Hematopoietic multipotent progenitor cell treated with erythropoietin and hydrocortisone succinate and interleukin-3 and kit ligand, for 6 days (in vitro differentiated cells): ENCODE data around the gene MROH2B.

Experiments used
- DNase-seq: peaks from one replicate; pipeline ENCODE4 v3.0.0-alpha.2; 2015

MROH2B gene

DNA sequence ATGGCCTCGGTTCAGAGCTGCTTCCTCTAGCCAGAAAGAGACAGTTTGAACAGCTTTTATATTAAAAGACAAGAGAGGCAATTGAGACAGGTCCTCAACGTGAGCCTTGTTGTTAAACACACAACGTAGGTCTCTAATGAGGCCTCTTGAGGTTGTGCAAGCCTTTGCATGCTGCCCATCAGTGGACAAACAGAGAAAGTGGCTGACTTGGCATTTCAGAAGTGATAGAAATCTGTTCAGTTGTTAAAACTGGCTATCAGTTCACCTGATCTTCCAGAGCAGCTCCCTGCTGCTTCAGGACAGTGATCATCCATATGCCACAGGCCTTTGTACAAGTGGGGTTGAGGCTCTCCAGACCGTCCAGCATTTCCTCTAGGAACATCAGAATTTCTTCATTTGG, 58.8 kb downstream of the MROH2B start:
- DNase-seq = no peak

DNA sequence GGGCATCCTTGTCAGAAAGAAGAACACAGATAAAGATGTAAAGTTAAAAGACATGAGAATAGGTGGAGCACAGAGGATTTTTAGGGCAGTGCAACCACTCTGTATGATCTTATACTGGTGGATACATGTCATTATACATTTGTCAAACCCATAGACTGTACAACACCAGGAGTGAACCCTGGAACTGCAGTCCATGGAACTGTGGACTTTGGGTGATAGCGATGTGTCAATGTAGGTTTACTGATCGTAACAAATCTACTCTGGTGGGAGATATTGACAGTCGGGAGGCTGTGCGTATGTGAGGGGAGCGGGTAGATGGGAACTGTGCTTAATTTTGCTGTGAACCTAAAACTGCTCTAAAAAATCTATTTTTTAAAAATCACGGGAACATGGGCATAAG, 60.6 kb downstream of the MROH2B start:
- DNase-seq = no peak

DNA sequence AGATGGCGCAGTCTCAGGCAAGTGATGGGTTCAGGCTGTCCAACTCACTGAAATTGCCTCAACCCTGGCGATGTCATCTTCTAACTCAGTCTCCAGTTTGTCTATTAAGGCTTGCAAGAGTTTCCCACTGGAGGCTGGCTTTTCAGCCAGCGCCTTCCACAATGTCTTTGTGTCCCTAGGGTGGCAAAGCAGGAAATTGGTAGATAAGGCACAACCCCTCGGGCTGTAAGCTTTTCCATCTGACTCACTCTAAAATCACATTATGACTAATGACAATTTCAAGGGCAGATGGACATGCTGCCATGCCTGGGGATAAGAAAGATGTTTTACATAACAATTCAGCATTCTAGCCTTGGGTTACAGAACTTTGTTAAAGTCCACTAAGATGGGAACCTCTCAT, 61.9 kb downstream of the MROH2B start:
- no peak for DNase-seq

DNA sequence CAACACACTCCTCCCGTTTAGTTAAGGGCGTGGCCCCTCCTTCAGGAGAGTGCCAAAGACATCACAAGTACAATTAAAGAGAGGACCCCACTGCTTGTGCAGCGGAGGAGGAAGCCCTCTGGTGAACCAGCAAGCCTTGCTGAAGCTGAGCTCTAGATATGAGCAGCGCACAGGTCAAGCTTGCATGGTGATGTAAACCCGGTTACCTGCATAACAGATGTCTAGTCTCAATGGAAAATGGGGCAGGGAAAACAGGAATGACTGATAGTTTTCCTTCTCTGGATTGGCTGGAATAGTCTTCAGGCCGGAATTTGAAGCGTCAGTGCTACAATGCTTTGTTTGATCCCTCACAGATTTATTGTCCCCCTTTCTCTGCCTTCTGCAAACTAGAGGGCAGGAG, 66.2 kb downstream of the MROH2B start:
- no peak for DNase-seq

DNA sequence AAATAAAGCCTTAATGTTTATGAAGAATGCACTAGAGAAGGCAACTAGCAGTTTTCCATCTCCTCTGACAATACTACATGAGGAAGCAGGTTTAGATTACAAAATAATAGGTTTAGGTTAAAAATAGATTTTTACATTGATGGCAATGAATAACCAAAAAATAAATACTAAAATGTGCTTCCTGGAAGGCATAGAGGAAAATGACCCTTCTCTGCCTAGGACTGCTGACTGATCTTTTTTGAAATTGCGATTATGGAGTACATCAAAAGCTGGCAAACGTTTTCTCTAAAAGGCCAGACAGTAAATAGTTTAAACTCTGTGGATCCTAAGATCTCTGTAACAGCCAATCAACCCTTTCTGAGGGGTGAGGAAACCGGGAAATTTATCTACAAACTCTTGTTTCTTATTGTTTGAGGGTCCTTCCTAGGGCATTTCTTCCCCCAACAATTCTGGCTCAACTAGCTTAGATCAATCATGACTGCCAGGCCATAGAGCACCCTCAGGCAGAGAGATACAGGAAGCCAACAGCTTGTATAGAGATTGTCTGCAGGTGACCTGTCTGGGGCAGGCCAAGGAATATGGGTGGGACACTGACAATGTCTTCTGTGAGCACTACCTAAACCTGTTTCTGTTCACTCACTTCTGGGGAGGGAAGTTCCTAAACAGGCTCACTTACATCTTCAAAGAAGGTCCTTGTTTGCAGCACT, 67.3 kb downstream of the MROH2B start:
- DNase-seq = no peak

DNA sequence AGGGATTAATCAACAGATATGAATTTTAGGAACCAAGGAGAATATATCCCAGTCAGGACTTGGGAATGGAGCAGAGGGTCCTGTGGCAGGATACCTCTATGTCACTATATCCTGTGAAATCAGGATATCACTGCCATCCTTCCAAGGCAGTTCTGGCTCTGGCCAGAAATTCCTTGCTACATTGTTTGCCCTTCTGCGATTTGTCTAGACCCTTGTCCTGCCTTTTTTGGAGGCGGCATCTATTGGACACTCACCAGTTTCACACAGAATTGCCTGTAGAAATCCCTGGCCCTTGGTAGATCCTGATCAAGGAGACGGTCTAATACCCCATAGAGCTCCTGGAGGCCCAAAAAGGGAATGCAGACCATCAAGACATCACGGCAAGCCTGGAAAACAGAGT, 71.2 kb downstream of the MROH2B start:
- no peak for DNase-seq

DNA sequence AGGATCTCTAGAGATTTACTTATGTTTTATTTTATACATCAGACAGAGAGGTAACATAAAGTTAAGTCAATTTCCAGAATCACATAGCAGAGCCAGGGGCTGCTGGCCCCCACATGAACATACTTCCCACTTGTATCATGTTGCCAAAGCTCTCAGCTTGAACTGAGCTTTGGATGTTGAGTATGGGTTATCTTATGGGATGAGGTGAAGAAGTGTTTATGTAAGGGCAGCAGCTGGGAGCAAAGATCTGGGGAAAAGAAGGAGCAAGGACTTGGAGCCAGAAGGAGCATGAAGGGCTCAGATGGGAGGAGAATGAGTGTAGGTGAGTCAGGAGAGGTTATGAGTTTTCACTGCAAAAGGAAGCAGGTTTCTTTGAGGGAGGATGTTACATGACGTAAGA, 72.0 kb downstream of the MROH2B start:
- DNase-seq = no peak

DNA sequence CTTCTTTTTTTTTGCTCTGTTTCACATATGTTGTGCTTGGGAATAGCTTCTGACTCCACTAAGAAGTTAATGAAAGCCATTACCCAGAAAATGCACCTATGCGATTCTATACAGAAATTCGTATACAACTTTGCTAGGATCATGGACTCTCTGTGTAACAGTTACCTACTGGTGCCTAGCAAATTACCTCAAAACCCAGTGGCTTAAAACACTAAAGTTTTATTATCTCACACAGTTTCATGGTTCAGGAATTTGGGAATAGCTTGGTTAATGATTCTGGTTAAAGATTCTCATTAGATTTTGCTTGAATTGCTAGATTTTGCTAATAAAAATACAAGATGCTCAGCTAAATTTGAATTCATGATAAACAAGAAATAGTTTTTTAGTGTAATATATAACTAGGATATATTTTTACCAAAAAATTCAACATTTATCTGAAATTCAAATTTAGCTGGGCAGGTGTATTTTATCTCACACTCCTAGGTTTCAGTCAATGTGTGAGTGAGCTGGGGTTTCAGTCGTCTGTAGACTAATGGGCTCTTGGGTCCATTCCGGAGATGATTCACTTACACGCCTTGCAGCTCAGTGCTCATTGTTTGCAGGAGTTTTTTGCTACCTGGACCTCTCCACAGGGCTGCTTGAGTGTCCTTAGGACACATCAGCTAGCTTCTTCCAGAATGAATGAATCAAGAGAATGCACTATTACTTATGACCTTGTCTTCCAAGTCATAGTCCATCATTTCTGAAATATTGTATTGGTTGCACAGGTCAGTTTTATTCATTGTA, 75.1 kb downstream of the MROH2B start:
- DNase-seq = no peak

DNA sequence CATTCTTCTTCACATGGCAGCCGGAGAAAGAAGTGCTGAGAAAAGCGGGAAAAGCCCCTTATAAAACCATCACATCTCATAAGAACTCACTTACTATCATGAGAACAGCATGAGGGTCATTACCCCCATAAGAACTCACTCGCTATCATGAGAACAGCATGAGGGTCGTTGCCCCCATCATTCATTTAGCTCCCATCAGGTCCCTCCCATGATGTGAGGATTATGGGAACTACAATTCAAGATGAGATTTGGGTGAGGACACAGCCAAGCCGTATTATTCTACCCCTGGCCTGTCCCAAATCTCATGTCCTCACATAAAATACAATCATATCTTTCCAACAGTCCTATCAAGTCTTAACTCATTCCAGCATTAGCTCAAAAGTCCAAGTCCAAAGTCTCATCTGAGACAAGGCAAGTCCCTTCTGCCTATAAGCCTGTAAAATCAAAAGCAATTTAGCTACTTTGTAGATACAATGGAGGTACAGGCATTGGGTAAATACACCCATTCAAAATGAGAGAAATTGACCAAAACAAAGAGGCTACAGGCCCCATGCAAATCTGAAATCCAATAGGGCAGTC, 79.1 kb downstream of the MROH2B start:
- no peak for DNase-seq

DNA sequence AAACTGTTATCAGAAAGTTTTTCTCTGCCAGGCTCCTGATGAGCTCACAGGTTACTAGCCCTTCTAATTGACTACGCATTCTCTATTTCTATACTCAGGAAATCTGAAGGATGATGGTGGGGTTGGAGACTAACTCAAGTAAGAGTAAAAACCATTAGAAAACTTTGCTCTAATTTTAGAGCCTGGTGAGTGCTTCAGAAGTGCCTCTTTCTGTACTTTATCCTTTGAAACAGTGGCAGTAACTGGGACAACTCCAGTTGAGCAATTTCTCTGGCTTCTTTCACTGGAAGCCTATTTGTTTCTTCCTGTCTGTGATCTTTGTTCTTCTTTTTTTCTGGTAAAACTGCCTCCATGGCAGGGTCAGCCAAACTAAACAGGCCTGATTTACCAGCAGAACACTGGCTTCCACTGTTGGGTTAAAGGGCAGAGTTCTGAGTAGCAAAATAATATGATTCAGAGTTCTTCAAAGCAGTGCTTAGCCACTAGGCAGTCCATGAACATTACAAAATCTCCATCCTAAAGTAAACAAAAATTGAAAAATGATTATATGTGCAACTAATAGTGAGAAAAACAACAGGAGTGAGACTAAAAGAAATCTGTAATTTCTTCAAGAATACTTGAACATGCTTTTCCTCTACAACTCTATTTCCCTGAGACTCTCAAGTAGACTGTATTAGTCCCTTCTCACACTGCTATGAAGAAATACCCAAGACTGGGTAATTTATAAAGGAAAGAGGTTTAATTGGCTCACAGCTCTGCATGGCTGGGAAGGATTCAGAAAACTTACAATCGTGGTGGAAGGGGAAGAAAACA, 79.8 kb downstream of the MROH2B start:
- no peak for DNase-seq

DNA sequence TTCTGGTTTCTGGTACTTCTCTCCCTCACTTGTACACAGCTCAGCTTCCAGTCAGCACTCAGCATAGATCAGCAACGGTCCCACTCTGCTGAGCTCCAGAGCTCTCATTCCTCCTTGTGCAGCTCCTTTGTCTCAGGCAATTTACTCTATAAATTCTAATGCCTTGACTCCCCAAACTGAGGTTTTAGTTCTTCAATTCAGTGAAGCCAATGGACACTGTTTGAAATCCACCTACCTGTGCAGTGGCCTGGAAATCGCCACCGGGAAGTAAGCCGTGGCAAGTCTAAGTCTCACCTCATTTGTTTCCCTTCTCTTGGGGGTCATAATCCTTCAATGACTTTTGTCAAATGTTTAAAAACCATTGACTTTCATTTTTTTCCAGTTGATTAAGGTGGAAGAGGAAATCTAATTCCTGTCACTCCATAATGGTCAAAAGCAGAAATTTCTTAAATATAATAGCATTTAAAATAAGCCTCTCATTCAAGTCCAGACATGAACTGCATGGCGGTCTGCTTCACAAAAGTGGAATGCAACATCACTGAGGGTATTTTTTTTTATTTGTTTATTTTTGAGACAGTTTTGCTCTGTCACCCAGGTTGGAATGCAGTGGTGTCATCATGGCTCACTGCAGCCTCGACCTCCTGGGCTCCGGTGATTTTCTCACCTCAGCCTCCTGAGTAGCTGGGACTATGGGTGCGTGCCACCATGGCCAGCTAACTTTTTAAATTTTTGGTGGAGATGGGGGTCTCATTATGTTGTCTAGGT, 82.2 kb downstream of the MROH2B start:
- no peak for DNase-seq

DNA sequence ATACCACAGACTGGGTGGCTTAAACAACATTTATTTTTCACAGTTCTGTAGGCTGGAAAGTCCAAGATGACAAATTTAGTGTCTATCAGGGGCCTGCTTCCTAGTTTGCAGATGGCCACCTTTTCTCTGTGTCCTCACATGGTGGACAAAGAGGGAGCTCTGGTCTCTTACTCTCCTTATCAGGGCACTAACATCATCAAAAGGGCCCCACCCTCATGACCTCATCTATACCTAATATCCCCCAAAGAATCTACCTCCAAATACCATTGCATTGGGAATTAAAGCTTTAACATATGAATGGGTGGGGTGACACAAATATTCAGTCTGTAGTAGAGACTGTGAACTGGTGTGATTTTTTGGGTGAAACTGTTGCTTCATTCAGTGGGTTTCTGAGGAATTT, 83.8 kb downstream of the MROH2B start:
- DNase-seq = no peak

DNA sequence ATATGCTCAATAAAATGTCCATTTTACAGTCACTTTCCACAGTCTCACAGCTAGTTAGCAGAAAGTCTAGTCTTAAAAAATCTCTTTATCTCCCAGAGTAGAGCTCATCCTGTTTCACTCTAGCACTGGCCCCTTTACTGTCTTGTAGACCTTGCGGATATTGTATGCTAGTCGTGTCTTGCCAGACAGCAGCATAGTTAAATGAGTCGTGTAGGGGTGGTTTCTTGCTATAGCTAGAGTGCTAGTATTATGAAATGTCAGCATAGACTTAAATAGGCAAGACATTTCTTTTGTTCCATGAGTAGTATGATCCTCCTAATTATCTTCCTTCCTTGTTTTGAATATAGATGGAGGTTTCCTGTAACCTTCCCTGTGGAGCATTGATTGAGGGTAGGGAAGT, 84.5 kb downstream of the MROH2B start:
- DNase-seq = no peak

DNA sequence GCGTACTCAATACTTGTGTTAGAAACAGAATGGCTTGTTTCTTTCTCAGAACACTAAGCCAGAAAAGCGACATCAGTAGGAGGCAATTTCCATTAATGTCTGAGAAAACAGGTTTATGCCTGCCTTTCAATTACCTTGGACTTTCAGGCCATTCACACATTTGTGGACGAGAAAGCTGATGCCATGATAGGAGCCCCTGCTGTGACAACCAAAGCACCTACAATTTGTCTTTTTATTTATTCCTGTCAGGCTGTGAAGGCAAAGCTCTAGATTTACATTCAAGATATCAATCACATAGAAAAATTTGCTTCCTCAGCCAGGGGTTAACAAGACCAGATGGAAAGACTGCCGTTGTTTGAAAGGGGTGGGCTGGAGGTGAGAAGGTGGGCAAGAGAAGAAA, 85.6 kb downstream of the MROH2B start:
- DNase-seq = no peak

DNA sequence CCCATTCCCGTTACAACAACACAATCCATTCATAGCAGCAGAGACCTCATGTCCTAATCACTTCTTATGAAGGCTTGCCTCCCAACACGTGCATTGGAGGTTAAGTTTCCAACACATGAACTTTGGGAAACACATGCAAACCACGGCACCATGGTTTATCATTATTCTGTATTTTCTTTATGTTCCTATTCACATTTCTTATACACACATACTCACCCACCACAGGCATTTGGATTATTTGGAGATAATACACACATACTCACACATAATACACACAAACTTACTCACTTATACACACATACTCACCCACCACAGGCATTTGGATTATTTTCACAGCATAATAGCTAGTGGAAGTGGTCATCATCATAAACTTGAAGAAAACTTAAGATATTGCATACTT, 86.3 kb downstream of the MROH2B start:
- no peak for DNase-seq

DNA sequence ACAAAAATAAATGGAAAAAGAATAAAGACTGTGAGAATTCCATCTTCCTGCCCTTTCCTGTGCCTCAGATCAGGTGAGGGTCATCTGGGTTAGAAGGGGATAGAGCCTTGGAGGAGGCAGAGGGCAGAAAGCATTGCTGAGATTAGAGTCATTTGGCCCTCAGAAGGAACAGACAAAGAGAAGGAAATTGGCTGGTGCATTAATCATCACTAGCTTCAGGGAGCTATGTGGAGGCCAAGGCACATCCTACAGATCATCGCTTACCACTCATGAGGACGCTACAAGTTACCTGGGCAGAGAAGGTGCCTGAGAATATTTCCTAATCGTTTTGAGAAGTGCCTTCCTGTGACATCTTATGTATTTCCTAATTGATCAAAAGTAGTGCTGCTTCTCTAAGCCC, 87.4 kb downstream of the MROH2B start:
- DNase-seq = no peak

DNA sequence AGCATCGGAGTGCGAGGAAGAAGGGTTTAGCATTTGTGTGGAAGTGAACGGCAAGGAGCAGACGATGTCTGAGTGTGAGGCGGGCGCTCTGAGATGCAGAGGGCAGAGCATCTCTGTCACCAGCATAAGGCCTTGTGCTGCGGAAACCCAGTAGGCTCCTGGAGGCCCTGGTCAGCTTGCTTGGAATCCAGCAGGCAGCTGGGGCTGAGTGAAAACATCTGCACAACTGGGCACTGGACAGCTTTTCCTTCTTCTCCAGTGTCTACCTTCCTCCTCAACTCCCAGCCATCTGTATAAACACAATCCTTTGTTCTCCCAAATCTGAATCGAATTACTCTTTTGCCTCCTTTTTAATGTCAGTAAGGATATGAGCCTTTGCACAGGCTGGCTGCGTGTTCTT, 89.7 kb downstream of the MROH2B start:
- DNase-seq = no peak

DNA sequence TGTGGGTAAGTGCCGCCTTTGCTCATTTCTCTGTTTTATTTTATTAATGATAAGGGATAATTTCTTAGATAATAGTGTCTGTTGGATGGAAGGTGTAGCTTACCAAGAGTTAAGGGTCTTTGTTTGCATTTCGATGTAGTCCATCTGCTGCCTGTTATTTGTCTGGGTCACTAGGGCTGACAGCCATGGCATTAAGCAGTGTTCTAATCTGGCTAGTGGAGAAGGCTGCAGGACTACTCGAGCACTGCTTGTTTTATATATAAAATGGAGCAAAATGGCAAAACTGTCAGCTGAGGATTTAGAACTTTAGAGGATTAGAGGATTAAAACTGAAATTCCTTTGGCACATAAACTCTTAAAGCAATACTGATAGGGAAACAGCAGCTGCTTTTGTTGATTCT, 94.3 kb downstream of the MROH2B start:
- DNase-seq = no peak

DNA sequence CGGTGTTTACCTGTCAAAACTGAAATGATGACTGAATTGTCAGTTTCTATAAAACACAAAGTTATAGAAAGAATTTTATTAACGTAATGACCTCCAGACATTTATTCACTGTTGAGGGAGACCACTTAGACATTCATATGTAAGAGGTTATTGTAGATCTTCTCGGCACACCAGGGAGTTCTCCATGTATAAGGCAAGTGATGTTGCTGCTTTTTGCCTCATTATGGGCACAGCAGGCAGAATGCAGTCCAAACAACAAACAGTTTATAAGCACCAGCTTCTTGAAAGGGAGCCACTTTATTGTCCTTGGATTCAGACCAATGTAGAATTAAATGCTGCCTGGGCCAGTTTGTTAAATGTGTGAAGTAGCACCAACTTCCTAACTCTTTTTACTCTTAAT, 95.1 kb downstream of the MROH2B start:
- no peak for DNase-seq

DNA sequence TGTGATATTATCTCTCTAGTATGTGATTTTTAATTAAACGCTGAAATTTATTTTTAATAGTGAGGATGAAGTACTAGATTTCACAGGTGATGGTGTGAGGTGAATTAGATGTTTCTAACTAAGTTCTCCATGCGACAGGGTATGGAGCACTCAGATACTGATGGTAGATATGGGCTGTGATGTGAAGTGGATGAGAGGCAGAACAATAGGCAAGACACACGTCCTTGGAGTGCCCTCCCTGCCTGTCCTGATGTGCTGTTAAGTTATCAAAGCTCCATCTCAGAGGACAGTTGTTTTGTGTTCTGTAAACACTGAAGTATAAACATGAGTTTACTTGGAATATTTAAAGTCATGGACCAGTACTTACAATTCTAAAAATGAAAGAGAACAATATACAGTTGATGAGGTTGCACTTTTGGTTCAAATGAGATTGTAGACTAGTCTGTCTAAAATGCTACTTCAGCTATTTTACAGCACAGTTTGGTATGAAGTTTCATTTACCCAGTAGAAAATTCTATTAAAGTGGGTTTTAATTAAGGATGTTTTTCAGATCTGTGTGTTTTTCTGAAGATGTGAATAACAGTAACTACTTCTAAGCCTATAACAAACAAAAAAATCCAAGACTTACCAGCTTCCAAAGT, 97.7 kb downstream of the MROH2B start:
- DNase-seq = no peak

DNA sequence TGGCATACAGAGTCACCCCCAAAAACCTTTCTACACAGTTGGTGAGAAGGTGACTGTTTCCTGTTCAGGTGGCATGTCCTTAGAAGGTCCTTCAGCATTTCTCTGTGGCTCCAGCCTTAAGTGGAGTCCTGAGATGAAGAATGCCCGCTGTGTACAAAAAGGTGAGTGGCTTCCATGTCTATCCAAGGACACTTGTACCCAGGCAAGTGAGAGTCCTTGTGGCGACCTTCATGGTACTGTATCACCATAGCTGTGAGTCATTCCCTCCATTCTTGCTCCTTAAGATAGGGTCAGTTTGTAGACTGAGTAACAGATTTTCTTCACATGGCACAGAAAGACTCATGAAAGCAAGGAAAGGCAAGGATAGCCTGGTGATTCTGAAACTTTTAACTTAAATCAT, 98.7 kb downstream of the MROH2B start:
- DNase-seq = no peak
